ENCODE measurements around the gene IL19. TPM values are rescaled to one million over a fixed set of nuclear protein-coding genes. Genes with fewer than 3 reads are reported as not detected.

Gene IL19
- total RNA-seq, 4 donors from 2014 or later, result not detected

GRCh38 chr1:206828061-206828460 is 57.5 kb downstream of the IL19 start:
- Histone ChIP-seq H3K36me3 (no peaks in the 10 kb centered on the region), H3K27me3 (no peaks in the 10 kb centered on the region), H3K4me1 (peaks cover 0 to 12% (median 4%) of the 10 kb centered on the region in 4 donors), H3K9me3 (no peaks in the 10 kb centered on the region), H3K27ac (no peak overlapping the region), H3K4me3 (no peak overlapping the region)
- DNase-seq, result no peak
- TF ChIP-seq, protein P1, sequence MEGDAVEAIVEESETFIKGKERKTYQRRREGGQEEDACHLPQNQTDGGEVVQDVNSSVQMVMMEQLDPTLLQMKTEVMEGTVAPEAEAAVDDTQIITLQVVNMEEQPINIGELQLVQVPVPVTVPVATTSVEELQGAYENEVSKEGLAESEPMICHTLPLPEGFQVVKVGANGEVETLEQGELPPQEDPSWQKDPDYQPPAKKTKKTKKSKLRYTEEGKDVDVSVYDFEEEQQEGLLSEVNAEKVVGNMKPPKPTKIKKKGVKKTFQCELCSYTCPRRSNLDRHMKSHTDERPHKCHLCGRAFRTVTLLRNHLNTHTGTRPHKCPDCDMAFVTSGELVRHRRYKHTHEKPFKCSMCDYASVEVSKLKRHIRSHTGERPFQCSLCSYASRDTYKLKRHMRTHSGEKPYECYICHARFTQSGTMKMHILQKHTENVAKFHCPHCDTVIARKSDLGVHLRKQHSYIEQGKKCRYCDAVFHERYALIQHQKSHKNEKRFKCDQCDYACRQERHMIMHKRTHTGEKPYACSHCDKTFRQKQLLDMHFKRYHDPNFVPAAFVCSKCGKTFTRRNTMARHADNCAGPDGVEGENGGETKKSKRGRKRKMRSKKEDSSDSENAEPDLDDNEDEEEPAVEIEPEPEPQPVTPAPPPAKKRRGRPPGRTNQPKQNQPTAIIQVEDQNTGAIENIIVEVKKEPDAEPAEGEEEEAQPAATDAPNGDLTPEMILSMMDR (IDR thresholded peaks at IDR 0.05), result no peak
- no peak for TF ChIP-seq POLR2A (IDR thresholded peaks at IDR 0.05)

DNA sequence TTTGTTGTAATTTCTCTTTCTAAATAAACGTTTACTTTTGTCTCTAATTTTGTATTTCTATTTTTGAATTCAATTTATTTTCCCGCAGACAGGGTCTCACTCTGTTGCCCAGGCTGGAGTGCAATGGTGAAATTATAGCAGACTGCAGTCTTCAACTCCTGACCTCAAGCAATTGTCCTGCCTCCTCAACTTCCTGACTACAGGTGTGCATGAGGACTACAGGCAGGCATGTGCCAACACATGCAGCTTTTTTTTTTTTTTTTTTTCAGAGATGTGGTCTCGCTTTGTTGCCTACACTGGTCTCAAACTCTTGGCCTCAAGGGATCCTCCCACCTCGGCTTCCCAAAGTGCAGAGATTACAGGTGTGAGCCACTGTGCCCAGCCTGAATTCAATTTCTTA is 58.2 kb downstream of the IL19 start:
- peak in 1 of 3 donors; percentile 24 for DNase-seq

DNA sequence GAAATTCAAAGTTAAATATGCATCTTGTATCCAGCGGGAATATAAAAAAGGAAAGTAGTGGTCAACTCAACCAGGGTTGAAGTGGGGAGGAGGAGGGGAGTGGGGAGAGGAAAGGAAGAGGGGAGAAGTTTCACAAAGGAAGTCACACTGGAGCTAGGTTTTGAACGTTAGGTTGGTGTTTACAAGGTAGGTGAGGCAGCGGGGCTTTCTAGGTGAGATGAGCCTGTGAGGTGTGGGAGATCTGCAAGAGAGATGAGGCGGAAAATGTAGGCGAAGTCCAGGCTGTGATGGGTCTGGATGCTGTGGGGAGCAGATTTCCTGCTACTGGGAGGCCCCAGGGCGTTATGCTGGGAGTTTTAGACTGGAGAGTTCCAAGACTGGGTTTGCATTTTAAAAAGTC is 58.7 kb downstream of the IL19 start:
- H3K4me3 ChIP-seq, result no peak overlapping the region
- peaks cover 0 to 15% (median 5%) of the 10 kb centered on the region in 4 donors for H3K4me1 ChIP-seq
- TF ChIP-seq, protein P1 (IDR thresholded peaks at IDR 0.05), result no peak
- no peak for TF ChIP-seq POLR2A (IDR thresholded peaks at IDR 0.05)
- no peaks in the 10 kb centered on the region for H3K27me3 ChIP-seq
- H3K9me3 ChIP-seq, result no peaks in the 10 kb centered on the region
- H3K27ac ChIP-seq, result peak overlapping the region in 1 of 4 donors; percentile 25
- no peaks in the 10 kb centered on the region for H3K36me3 ChIP-seq
- DNase-seq, result peak in 1 of 3 donors; percentile 54

More for the DNA sequence above, 58.2 kb downstream of the IL19 start:
- no peaks in the 10 kb centered on the region for H3K36me3 ChIP-seq
- no peak overlapping the region for H3K27ac ChIP-seq
- H3K4me3 ChIP-seq, result no peak overlapping the region
- peaks cover 0 to 15% (median 6%) of the 10 kb centered on the region in 4 donors for H3K4me1 ChIP-seq
- TF ChIP-seq POLR2A (IDR thresholded peaks at IDR 0.05), result no peak
- TF ChIP-seq, protein P1 (IDR thresholded peaks at IDR 0.05), result peak in 2 of 6 experiments; percentile 3 to 6
- H3K9me3 ChIP-seq, result no peaks in the 10 kb centered on the region
- no peaks in the 10 kb centered on the region for H3K27me3 ChIP-seq

- Histone ChIP-seq H3K27me3 (no peaks in the 10 kb centered on the region), H3K4me3 (no peak overlapping the region), H3K4me1 (peaks cover 0 to 15% (median 5%) of the 10 kb centered on the region in 4 donors), H3K9me3 (no peaks in the 10 kb centered on the region), H3K36me3 (no peaks in the 10 kb centered on the region), H3K27ac (peak overlapping the region in 1 of 4 donors; percentile 25)
- peak in 1 of 3 donors; percentile 35 for DNase-seq
- TF ChIP-seq POLR2A (IDR thresholded peaks at IDR 0.05), result no peak
- TF ChIP-seq, protein P1 (IDR thresholded peaks at IDR 0.05), result no peak
Observed at GRCh38 chr1:206829875-206830274, 59.3 kb downstream of the IL19 start.

- Histone ChIP-seq H3K27me3 (no peaks in the 10 kb centered on the region), H3K4me3 (no peak overlapping the region), H3K36me3 (no peaks in the 10 kb centered on the region), H3K4me1 (peaks cover 0 to 15% (median 5%) of the 10 kb centered on the region in 4 donors), H3K27ac (no peak overlapping the region), H3K9me3 (no peaks in the 10 kb centered on the region)
- TF ChIP-seq, protein P1 (IDR thresholded peaks at IDR 0.05), result no peak
- no peak for TF ChIP-seq POLR2A (IDR thresholded peaks at IDR 0.05)
- DNase-seq, result no peak
Observed at GRCh38 chr1:206831650-206832049, 61.1 kb downstream of the IL19 start.

All from Peyer's patch (tissue), 4 donors.